Measurements from ENCODE around the gene SAP130. TPM values are rescaled to one million over a fixed set of nuclear protein-coding genes. Genes with fewer than 3 reads are reported as not detected.

Gene SAP130
- total and polyA plus RNA-seq, 2 of the 4 experiments (the other 2 are of a cell fraction): 6.1 to 17.1 TPM

GRCh38 chr2:127909019-127909418 lies 118.8 kb downstream of the SAP130 start:
- Histone ChIP-seq H3K4ac (ENCODE audit: low read depth, low read length) (no peak overlapping the region), H4K5ac (ENCODE audit: low read depth, low read length) (no peak overlapping the region), H3K27ac (ENCODE audit: insufficient read depth, low read length) (no peak overlapping the region), H3K4me2 (ENCODE audit: low read depth, low read length) (no peak overlapping the region), H2BK20ac (ENCODE audit: low read depth, low read length) (no peak overlapping the region), H3K14ac (replicated peaks; ENCODE audit: low read depth, low read length) (no peak overlapping the region), H2BK5ac (ENCODE audit: low read depth, low read length, poor library complexity, severe bottlenecking) (no peak overlapping the region), H3K9me1 (ENCODE audit: insufficient read depth, low read length) (no peaks in the 10 kb centered on the region), H3K56ac (ENCODE audit: extremely low read depth, insufficient read depth, low read length) (no peak overlapping the region), H4K91ac (ENCODE audit: insufficient read depth, low read depth, low read length) (no peak overlapping the region), H3K27me3 (ENCODE audit: control insufficient read depth, insufficient read depth, low read length) (peaks cover 6% of the 10 kb centered on the region; the same call in 1 of the 2 replicates), H2AK9ac (replicated peaks; ENCODE audit: low read depth, low read length, poor library complexity) (no peak overlapping the region), H2BK15ac (ENCODE audit: low read depth, low read length) (no peak overlapping the region), H2AK5ac (ENCODE audit: low read depth, low read length) (no peak overlapping the region), H2AFZ (replicated peaks; ENCODE audit: low read length, poor library complexity) (no peak overlapping the region), H3K4me3 (ENCODE audit: insufficient read depth, low read depth, low read length) (no peak overlapping the region), H3K4me1 (ENCODE audit: control insufficient read depth, insufficient read depth, low read length) (no peaks in the 10 kb centered on the region), H3K23ac (ENCODE audit: low read depth, low read length) (no peak overlapping the region), H4K20me1 (ENCODE audit: insufficient read depth, low read length) (no peaks in the 10 kb centered on the region), H4K8ac (ENCODE audit: low read depth in 2 of 2, low read length in 2 of 2) (no peak overlapping the region), H3K79me1 (ENCODE audit: low read depth in 1 of 2, low read length in 2 of 2) (no peaks in the 10 kb centered on the region), H3K9ac (ENCODE audit: low read depth, low read length) (no peak overlapping the region), H3K36me3 (ENCODE audit: control insufficient read depth, insufficient read depth, low read length) (no peaks in the 10 kb centered on the region), H3K18ac (ENCODE audit: low read depth, low read length) (no peak overlapping the region), H3K9me3 (ENCODE audit: control insufficient read depth, insufficient read depth, low read length) (no peaks in the 10 kb centered on the region), H2BK120ac (ENCODE audit: low read depth, low read length) (no peak overlapping the region)
- ChIA-PET CTCF (interaction anchor here (0.6 kb wide), 1 partner anchor 19 kb away, joined by 3 read pairs; no protein-coding TSS in a partner anchor), POLR2A (ENCODE audit: unreplicated experiment) (interaction anchor here (0.6 kb wide), 1 partner anchor 393 kb away, joined by 3 read pairs; no protein-coding TSS in a partner anchor)
- no peak for DNase-seq
- dilution Hi-C loops (cut with HindIII; ENCODE audit: low sequenced_read_pairs, unreplicated experiment) (no loop called here), in situ Hi-C loops (cut with MboI; ENCODE audit: low sequenced_read_pairs) (no loop called here), intact Hi-C loops (cut with micrococcal nuclease) (no loop called here)
- BruUV-seq (replicated peaks): no TSS peak
- ATAC-seq (ENCODE audit: low read depth): no peak
- TF ChIP-seq POLR2A (IDR thresholded peaks at IDR 0.05; ENCODE audit: low read depth, low read length) (no peak), MAFK (IDR thresholded peaks at IDR 0.05; ENCODE audit: low read depth, low read length) (no peak), USF2 (IDR thresholded peaks at IDR 0.05; ENCODE audit: low read depth, low read length) (no peak), CEBPB (IDR thresholded peaks at IDR 0.05; ENCODE audit: low read depth, low read length) (no peak), RCOR1 (IDR thresholded peaks at IDR 0.05; ENCODE audit: insufficient replicate concordance, low read length) (no peak), FOS (IDR thresholded peaks at IDR 0.05; ENCODE audit: low read depth, low read length) (no peak), NFE2L2 (IDR thresholded peaks at IDR 0.05; ENCODE audit: low read depth, low read length) (no peak), MAZ (IDR thresholded peaks at IDR 0.05; ENCODE audit: borderline replicate concordance, low read depth, low read length) (no peak), CTCF (conservative IDR thresholded peaks at IDR 0.05; ENCODE audit: low read depth, low read length) (no peak), BHLHE40 (IDR thresholded peaks at IDR 0.05; ENCODE audit: low read depth, low read length) (no peak), RAD21 (IDR thresholded peaks at IDR 0.05; ENCODE audit: low read length) (no peak), MXI1 (IDR thresholded peaks at IDR 0.05; ENCODE audit: borderline replicate concordance, low read depth, low read length) (no peak), SMC3 (IDR thresholded peaks at IDR 0.05; ENCODE audit: low read depth, low read length) (no peak), CHD1 (IDR thresholded peaks at IDR 0.05; ENCODE audit: low read depth, low read length) (no peak), ELK1 (IDR thresholded peaks at IDR 0.05; ENCODE audit: borderline replicate concordance, low read depth, low read length) (no peak), RFX5 (IDR thresholded peaks at IDR 0.05; ENCODE audit: low read depth, low read length) (no peak)
- 63% methylated on average over 5 of the region's 6 CpGs; no CpG with 5 or more reads in 1 of the 2 experiments for WGBS, 2 experiments (ENCODE audit: extremely low coverage in 2 of 2, insufficient read length in 1 of 2)

Data from IMR-90 (cell line).